HG02981 (cell line): ENCODE results near the gene SETD1B.
"Not testable (repeated sequence)": the region's sequence is repeated elsewhere in the genome, so short reads cannot be mapped to it uniquely, and the experiment has no call there.

ENCODE experiments used
- ATAC-seq: cut with Tn5 transposase; IDR thresholded peaks from one replicate; pipeline ENCODE4 v1.9.1; 2021; ENCODE audit warnings: mild to moderate bottlenecking, moderate library complexity; ENCODE audit not compliant: unreplicated experiment

SETD1B gene

DNA sequence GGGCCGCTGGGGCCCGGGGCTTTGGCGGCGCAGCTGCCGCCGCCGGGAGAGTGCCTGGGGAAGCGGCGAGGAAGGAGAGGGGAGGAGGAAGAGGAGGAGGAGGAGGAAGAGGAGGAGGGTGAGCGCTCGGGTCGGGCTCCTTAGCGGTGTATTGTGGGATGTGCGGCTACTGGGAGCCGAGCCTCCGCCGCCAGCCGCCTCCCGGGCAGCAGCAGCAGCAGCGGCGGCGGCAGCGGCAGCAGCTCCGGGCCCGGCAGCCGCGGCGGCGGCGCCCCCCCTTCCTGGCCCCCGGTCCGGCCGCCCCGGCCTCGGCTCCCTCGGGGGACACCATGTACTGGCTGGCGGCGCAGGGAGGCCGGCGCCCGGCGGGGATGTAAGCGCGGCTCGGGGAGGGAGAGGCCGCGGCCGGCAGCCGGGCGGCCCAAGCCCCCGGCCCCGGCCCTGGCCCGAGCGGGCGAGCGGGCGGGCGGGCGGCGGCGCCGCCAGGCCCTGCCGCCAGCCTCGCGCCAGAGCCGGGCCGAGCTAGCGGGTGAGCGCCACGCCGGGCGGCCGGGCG lies at the start of gene SETD1B:
SETD1B (plus strand) TSS at position 149 of the 556 bp plus-strand sequence. CDS start 729 bp downstream, outside the sequence.
- ATAC-seq: no peak

DNA sequence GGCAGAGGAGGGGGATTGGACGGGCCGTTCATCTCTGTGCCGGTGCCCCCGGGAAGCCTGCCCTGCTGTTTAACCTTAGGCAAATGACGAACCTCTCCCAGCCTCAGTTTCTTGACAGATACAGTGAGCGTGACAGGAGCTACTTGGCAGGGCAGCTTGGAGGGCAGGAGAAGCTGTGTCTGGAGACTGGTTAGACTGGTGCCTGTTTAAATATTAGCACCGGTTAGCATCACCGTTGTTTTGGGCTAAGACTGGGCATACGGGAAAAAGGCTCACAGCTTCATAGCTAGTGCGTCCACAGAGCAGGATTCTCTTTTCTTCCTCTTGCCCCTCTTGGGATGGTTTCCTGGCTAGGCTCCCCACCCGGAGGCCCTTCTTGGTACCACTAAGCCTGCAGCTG lies 49.0 kb upstream of the SETD1B start:
- ATAC-seq: no peak

- ATAC-seq: no peak
These were observed 48.2 kb upstream of the SETD1B start for GRCh38 chr12:121755591-121755990.

- not testable (repeated sequence) for ATAC-seq
These were observed 45.3 kb upstream of the SETD1B start for GRCh38 chr12:121758536-121758935.

- no peak for ATAC-seq
These were observed 41.5 kb upstream of the SETD1B start for GRCh38 chr12:121762269-121762668.

DNA sequence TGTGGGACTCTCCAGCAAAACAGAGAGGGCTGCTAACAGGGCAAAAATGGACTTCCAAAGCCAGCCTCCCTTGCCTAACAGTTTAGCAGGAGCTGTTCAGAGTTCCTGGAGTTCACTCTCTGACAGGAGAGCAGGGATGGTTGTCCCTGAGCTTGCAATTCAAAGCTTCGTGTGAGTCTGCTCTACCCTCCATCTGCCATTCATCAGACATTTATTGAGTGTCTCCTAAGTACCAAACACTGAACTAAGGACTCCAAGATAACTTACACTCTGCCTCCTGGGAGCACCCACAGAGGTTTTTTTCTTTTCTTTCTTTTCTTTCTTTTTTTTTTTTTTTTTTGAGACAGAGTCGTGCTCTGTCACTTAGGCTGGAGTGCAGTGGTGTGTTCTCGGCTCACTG lies 39.0 kb upstream of the SETD1B start:
- no peak for ATAC-seq

- no peak for ATAC-seq
These were observed 38.2 kb upstream of the SETD1B start for GRCh38 chr12:121765573-121765972.

GRCh38 chr12:121766290-121767039 lies 37.3 kb upstream of the SETD1B start:
- ATAC-seq: no peak

GRCh38 chr12:121767525-121768016 lies 36.2 kb upstream of the SETD1B start:
- no peak for ATAC-seq

DNA sequence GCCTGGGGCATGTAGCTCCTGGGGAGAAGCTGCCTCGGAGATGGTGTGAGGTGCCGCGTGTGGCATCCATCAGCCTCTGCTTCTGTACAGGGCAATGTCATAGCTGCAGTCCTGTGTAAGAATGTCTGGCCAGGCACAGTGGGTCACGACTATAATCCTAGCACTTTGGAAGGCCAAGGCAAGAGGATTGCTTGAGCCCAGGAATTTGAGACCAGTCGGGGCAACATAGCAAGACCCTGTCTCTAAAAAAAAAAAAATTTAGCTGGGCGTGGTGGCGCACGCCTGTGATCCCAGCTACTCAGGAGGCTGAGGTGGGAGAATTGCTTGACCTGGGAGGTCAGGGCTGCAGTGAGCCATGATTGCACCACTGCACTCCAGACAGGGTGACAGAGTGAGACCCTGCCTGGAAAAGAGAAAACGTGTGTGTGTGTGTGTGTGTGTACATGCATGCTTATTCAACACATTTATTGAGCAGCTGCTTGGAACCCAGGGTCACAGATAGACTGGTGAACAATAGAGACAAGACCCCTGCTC lies 34.4 kb upstream of the SETD1B start:
- no peak for ATAC-seq

DNA sequence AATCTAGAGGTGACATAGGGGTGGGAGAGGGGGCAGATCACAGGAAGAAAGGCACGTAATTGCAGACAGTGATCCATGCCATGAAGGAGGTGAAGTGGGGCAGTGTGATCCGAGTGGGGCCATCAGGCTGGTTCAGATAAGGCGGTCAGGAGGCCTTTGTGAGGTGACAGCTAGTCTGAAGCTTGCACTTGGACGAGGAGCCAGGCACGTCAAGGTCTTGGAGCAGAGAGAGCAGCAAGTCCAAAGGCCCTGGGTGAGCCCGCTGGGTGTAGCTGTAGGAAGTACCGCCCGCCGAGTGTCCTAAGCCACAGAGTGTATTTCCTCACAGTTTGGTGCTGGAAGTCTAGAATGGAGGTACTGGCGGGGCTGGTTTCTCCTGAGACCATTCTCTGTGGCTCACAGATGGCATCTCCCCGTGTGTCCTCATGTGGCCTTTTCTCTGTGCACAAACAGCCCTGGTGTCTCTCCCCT lies 33.9 kb upstream of the SETD1B start:
- ATAC-seq: no peak

GRCh38 chr12:121770388-121770787 lies 33.4 kb upstream of the SETD1B start:
- no peak for ATAC-seq

- ATAC-seq: no peak
These were observed 32.8 kb upstream of the SETD1B start for GRCh38 chr12:121770813-121771625.

DNA sequence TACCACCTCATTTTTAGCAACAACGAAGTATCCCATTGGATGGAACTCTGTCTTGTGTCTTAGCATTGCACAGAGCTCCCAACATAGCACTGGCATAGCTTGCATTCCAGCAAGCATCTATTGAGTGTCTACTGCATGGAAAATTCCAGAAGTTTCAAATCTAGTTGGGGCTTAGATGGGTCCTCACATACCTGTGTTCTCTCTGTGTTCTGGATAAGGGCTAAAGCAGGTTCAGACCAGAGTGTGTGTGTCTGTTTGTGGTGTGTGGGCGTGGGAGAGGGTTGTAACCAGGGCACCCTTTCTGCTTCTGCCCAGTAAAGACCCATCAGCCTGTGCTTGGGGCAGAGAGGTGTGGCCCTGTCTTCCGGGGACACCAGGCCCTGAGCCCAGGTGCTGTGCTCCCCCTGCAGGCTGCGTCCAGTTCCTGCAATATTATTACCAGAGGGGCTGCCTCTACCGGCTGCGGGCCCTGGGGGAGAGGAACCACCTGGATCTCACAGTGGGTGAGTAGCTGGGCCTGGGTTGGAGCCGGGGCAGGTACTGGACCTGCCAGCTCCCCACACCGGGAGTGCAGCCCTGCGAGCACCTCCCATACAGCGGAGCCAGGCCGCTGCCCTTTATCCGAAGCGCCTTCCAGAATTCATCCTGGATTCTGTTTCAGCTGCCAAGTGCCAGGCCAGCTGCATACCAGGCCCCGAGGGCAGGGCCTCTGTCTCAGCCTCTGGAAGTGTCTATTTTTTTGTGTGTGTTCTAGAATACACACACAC lies 30.6 kb upstream of the SETD1B start:
- peak; percentile 79 for ATAC-seq

DNA sequence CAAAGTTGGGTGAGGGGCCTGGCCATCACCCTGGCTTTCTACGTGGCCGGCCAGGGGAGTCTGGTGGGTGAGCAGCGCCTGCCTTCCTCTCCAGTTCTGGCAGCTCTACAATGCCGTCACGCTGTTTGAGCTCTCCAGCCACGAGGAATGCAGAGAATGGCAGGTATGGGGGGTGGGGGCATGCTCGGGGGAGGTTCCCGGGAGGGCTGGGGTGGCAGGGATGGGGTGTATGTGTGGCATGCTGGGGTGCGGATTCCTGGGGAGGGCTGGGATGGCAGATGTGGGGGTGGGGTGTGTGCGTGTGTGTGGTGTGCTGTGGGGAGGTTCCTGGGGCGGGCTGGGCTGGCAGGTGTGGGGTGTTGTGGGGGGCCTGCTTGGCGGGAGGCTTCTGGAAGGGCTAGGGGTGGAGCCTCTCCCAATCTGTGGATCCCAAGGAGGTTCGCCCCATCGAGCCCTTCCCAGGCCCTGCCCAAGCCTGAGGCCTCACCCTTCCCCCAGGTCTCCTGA lies 28.8 kb upstream of the SETD1B start:
- ATAC-seq: no peak

- no peak for ATAC-seq
These were observed 28.3 kb upstream of the SETD1B start for GRCh38 chr12:121775501-121775900.

DNA sequence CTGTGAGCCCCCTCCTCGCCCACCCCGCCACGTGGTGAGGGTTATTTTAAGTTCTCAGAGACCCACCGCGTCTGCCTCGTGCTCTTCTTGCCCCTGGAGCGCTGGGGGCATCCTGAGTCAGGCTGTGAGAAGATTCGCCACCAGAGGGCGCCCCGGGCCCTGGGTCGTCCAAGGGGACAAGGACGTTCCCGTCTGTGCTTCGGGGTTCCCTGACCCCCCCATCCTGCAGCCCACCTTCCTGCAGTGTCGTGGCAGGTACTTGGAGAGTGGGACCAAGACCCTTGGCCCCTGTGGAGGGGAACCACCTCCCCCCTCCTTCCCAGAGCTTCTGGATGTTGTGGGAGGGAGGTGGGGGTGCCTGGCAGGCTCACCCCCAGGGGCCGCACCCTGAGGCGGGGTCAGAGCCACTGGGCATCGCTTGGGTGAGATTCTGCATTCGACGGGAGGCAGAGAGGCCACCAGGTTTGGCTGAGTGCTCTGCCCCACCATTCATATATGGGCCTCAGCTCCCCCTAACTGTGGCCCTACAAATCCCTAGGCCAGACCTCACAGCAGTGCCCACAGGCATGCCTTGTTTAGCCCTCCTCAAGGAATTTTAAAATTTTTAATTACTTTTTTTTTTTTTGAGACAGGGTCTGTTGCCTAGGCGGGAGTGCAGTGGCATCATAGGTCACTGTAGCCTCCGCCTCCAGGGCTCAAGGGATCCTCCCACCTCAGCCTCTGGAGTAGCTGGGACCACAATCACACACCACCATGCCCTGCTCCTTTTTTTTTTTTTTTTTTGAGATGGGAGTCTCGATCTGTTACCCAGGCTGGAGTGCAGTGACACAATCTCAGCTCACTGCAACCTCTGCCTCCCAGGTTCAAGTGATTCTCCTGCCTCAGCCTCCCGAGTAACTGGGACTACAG lies 27.4 kb upstream of the SETD1B start:
- ATAC-seq: no peak

DNA sequence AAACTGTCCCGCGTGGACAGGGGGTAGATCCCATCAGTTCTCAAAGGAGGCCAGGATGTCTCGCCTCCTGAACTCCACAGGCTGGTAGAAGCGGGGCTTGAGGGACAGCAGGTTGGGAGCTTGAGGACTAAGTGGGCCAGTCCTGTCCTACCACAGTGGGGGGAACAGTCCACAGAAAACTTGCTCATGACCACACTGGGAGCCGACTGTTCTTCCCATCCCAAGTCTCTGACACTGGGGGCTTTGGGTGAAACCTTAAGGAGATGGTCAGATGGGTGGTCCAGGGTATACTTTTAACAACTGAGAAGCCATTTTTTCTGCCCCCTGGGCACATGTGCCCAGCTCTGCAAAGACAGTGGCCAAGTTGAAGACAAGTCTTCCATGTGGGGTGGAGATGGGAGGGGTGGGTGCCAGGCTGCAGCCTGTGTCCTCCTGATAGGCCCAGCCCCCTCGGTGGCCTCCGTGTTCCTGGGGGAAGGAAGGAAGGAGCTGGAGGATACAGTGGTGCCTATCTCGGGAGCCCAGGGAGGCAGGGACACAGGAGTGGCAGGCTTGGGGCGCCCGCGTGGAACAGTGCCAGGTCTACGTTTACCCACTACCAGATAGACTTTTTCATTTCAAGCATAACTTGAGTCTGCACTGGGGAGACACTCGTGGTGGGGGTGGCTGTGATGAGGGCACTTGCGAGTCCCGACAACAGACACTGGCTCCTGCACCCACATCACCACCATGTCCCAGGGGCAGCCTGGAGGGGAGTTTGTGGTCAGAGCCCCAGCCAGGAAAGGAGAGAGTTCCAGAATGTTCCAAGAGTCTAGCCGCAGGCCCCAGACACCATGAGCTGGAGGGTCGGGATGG lies 25.0 kb upstream of the SETD1B start:
- no peak for ATAC-seq
